Thyroid gland (tissue), 4 donors: ENCODE measurements around the gene TMEM266.

Source experiments
- POLR2A ChIP-seq, 2 donors: fragments of 450-650 bp; IDR thresholded peaks; one replicate each; pipeline ENCODE4 v1.6.1; 2017; ENCODE audit warnings: antibody characterized with exemption in 2 of 2, mild to moderate bottlenecking in 2 of 2, moderate library complexity in 1 of 2
- TF ChIP-seq, protein P1 (sequence below), 6 experiments: fragments of 200-600 bp in 3 of 6; fragments of 450-650 bp in 3 of 6; sonication (generic) in 3 of 6; IDR thresholded peaks; one replicate each; pipeline ENCODE4 v1.5.1; 2016 to 2019; ENCODE audit warnings: antibody characterized with exemption in 6 of 6, mild to moderate bottlenecking in 2 of 6, inconsistent platforms in 1 of 6, moderate library complexity in 1 of 6

GRCh38 chr15:76204109-76204845, 144.5 kb downstream of the TMEM266 start:
- TF ChIP-seq, protein P1, sequence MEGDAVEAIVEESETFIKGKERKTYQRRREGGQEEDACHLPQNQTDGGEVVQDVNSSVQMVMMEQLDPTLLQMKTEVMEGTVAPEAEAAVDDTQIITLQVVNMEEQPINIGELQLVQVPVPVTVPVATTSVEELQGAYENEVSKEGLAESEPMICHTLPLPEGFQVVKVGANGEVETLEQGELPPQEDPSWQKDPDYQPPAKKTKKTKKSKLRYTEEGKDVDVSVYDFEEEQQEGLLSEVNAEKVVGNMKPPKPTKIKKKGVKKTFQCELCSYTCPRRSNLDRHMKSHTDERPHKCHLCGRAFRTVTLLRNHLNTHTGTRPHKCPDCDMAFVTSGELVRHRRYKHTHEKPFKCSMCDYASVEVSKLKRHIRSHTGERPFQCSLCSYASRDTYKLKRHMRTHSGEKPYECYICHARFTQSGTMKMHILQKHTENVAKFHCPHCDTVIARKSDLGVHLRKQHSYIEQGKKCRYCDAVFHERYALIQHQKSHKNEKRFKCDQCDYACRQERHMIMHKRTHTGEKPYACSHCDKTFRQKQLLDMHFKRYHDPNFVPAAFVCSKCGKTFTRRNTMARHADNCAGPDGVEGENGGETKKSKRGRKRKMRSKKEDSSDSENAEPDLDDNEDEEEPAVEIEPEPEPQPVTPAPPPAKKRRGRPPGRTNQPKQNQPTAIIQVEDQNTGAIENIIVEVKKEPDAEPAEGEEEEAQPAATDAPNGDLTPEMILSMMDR (IDR thresholded peaks at IDR 0.05), result no peak
- TF ChIP-seq POLR2A (IDR thresholded peaks at IDR 0.05), result no peak
